GM12873 (cell line): Measurements from ENCODE around the gene TMEM86B.

Source experiments
- CTCF ChIP-seq: IDR thresholded peaks from 2 replicates; pipeline ENCODE4 v1.5.1; 2012; ENCODE audit warnings: low read depth, mild to moderate bottlenecking, moderate library complexity, low read length, control low read depth; ENCODE audit not compliant: insufficient read depth; ENCODE audit errors: missing control alignments

Gene TMEM86B

GRCh38 chr19:55270172-55270942, 41.8 kb upstream of the TMEM86B start:
- TF ChIP-seq CTCF: no peak

- TF ChIP-seq CTCF: no peak
Measured at GRCh38 chr19:55269299-55269698, 40.7 kb upstream of the TMEM86B start.

- no peak for TF ChIP-seq CTCF
Measured at GRCh38 chr19:55266840-55267239, 38.3 kb upstream of the TMEM86B start.

GRCh38 chr19:55266404-55266803, 37.8 kb upstream of the TMEM86B start:
- no peak for TF ChIP-seq CTCF

- no peak for TF ChIP-seq CTCF
Measured at GRCh38 chr19:55265723-55266386, 37.3 kb upstream of the TMEM86B start.

GRCh38 chr19:55265173-55265572, 36.6 kb upstream of the TMEM86B start:
- TF ChIP-seq CTCF: no peak

- TF ChIP-seq CTCF: no peak
Measured at GRCh38 chr19:55264531-55264930, 36.0 kb upstream of the TMEM86B start.
